DMS153 treated with DMSO at 0.1 percent for 48 hours (cell line): ENCODE results near the gene C8G.

Source experiments
- DNase-seq: peaks from one replicate; lab custom pipeline; 2025; ENCODE audit not compliant: unreplicated experiment; lab: John Stamatoyannopoulos, UW

C8G gene

DNA sequence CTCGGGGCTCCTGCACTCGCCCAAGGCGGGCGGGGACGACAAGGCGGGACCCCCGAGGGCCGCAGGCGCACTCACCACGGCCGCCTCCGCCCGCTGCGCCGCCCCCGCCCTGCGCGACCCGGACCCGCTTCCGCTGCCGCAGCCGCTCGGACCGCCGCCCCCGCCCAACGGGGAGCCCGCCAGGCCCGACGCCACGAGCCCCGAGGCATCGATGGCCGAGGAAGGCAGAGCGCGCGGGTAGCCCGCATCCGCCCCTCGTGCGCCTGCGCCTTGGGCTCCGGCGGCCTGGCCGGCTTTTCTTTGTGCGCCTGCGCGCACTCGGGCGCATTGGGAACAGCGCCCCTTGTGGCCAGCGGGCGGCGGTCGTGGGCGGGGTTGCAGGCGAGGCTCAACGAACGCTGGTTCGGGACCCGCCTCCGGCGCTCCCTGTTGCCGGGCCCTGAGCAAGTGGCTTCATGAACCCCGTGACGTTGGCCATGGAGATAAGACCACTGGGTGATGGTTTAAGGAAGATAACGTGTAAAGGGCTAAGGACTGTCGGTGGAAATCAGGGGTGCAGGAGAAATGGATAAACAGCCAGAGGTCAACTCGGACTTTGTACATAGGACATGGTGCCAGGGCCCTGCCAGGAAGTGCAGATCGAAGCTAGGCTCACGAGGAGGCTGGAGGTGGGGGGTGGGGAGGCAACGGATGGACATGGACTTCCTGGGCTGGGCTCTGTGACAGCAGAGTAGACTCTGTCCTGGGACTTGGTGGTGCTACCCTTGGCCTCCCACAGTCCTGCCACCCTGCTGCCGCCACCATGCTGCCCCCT is at the start of gene C8G, which contains the start of gene FBXW5:
Gene C8G, plus strand, starts transcription at position 725 of the 814 bp plus-strand sequence. Its CDS starts 78 bp downstream, at position 803.
Gene FBXW5, minus strand, starts transcription at position 220 of the 814 bp plus-strand sequence. CDS start 655 bp downstream, outside the sequence.
- peak; percentile 89 for DNase-seq

- no peak for DNase-seq
These were observed 49.0 kb upstream of the C8G start for GRCh38 chr9:136896027-136896426.

GRCh38 chr9:136898483-136899100 is 46.5 kb upstream of the C8G start:
- DNase-seq, result no peak

DNA sequence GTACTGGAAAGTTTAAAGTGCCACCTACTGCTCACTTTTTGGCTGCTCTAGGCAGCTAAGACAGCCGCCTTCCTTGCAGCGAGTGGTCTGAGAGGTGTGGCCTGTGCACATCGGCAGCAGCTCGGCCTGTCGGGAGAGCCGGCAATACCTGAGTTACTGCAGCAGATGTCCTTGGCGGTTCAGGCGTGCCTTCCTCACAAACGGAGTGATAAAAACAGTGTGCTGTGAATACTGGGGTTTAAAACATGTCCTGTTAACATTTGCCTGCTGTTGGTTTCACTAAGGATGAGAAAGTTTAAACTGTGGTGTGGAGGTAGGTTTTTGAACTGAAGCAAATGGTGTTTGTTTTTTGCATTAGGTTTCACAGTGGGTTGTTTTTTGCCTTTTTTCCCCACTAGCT is 45.8 kb upstream of the C8G start:
- no peak for DNase-seq

DNA sequence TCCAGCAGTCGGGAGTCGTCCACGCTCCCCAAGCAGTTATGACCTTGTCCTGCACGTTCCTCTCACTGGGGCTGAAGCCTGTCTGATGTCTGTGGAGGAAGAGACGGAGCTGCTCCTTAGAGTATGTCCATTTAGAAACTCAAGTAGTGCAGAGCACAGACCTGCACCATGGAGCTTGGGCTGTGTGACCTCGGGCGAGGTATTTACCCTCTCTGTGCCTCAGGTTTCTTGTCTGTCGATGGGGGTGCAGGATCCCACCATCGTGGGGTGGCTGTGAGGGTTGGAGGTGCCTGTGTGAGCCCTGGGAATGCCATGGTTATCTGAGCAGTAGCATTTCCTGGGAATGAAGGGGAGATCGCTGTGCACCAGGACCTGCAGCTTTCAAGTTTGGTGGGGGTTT is 44.5 kb upstream of the C8G start:
- no peak for DNase-seq

DNA sequence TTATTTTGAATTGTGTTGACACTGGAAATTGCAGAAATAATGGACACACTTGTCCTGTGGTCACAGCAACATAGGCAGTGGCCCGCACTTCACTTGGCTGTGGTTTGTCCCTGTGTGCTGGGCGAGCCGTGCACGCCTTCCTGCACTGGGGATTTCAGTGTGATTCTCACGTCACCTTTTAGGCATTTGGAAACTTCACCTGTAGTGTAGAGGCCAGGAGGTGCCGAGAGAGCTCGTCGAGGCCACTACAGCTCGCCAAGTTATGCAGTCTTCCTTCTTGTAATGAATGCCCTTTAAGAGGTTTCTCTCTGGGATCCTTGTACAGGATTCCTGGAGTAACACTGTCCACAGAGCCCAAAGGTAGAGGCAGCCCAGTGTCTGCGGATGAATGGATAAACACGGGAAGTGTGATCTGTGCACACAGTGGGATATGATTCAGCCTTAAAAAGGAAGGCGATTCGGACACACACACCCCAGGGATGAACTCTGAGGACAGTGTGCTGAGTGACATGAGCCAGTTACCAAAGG is 44.0 kb upstream of the C8G start:
- DNase-seq, result no peak

GRCh38 chr9:136901516-136902258 is 43.4 kb upstream of the C8G start:
- DNase-seq, result no peak

DNA sequence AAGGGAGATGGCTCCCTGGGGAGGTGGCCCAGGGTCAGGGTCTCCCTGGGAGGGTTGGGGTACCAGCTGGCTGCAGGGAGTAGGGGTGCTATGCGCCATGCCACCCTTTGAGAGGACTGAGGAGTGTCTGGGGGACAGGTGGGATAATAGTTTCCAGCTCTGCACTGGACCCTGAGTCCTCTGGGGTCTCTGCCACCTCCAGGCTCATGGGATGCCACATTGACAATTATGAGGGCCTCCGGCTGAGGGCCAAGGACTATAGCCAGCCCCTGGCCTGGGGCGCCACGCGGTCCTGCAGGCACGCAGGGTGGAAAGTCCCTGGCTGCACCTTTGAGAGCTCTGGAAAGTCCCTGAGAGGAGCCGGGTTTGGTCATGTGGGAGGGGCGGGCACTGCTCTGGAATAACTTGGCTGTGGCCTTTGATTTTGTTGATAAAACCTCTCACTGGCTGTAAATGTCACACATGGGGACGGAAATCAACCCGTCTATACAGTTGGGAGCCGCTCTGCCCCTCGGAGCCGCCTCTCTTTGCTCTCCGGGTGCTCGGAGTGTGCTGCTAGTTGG is 42.7 kb upstream of the C8G start:
- DNase-seq, result no peak

DNA sequence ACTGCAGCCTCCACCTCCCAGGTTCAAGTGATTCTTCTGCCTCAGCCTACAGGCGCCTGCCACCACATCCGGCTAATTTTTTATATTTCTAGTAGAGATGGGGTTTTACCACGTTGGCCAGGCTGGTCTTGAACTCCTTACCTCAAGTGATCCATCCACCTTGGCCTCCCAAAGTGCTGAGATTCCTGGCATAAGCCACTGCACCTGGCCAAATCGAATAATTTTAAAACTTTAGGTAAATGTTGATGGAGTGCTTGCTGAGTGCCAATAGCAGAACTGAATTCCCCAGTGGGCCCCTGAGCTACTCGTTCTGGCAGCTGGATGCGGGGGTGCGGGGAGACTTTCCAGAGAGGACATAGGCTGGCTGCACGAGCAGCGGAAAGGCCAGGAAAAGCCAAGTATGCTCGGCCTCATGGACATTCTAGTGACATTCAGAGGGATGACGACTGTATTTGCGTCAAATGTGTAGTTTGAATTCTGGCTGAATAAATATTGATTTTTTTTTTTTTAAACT is 41.9 kb upstream of the C8G start:
- no peak for DNase-seq

DNA sequence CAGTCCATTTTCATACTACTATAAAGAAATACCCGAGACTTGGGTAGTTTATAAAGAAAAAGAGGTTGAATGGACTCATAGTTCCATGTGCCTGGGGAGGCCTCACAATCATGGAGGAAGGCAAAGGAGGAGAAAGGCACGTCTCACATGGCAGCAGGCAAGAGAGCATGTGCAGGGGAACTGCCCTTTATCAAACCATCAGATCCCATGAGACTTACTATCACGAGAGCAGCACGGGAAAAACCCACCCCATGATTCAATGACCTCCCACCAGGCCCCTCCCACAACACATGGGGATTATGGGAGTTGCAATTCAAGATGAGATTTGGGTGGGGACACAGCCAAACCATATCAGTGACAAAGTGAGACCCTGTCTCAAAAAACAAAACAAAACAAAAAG is 38.8 kb upstream of the C8G start:
- DNase-seq, result no peak

DNA sequence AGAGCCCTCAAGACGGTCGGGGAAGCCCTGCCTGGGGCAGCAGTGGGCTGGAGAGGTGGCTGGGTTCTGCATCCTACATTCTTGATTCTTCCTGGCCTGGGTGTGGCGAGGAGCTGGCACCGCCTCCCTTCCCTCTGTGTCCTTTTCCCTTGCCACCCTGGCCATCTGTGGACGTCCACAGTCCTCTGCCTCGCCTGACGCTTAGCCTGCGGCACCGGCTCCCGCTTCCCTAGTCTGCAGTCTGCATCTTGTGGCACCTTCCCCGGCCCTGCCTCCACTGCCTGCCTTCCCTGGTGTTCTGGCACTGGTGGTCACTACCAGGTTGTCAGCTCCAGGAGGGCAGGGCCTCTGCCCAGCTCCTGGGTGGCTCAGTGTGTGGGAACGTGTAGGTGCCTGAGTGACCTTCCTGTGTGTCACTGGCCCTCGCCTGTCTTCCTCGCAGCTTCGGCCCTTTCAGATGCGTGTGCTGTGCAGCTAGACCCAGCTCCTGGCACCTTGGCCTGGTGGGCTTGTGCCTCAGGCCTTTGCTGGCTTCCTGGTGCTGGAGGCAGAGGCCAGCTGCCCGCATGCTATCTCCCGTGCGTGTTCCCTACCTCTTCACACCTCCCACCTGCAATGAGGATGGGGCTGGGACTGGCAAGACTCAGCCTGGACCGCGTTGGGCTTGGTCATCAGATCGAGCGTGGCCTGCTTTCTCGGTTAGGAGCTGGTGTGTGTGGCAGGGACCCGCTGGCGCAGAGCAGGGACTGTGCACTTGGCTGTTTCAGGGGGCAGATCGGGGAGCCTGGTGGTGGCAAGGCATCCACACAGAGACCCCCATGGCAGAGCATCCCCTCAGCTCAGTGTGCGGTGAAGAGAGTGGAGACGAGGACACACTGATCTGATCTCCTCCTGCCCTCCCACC is 37.8 kb upstream of the C8G start:
- no peak for DNase-seq

DNA sequence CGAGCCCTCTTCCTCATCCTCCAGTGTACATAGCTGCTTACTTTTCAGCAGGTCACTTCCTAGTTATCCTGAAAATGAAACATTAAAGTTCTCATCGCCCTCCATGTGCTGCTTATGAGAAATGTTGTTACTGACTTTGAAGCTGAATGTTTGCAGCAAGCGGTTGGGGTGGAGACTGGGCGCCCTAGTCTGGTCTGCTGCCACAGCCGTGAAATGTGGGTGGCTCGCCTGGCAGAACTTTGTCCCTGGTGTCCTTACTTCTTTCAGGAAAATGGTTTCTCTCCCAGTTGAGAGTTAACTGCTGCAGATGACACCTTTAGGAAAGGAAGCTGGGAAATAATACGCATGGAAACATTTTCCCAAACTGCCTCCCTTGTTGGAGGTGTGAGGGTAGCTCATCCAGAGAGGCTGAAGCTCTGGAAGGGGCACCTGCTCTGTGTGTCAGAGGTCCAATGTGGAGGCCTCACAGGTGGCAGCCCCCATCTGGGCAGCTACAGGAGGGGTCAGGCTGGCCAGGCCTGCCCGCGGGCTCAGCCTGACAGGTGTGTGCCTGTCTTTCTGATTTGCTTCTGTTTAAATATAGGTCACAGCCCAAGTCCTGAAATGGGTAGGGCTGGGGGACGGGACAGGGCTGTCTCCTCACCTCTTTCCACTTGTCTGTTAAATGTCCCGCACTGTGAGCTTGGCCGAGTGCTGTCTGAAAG is 34.7 kb upstream of the C8G start:
- DNase-seq, result no peak

DNA sequence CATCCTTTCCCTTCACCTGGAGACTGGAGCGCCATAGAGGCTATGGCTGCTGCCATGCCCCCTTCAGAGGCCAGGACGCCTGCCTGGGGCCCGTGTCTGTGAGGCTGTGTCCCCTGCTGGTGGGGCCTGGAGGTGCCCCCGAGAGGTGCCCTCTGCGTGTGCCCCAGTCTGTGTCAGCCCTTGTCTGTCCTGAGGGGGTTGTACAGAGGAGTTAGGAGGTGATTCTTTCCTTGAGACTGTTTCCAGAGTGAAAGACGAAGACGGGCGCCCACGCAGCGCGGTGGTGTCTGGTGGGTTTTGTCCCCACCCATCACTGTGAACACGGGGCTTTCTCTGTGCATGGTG is 34.2 kb upstream of the C8G start:
- DNase-seq, result no peak

DNA sequence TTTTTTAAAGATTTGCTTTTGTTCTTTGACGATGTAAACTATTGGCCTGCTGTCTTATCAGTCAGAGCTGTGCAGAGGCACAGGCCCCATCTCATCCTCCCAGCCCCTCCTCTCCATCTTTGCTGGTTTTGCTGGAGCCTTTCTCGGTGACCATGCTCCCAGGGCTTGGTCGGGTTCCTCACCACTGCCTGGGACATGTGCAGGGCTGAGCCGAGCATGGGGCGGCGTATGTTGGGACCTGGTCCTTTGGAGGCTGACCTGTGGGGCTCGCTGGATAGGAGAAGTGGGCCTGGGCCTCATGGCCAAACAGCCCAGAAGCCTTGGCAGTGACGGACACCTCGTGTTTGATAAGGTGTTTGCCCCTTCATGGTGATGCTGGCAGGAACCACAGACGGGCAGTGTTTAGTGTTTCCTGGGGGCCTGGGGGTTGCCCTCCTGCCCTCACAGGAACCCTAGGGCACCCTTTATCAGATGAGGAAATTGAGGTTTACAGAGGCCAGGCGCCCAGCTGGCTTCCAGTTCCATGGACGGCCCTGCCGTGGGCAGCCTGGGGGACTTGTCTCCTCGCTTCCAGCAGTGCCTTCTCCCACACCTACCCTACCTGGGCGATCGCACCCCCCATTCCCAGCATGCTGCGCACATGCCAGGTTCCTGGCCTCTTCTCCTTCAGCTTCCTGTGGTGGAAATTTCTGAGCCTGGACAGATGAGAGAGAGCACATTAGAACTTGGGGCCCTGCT is 31.2 kb upstream of the C8G start:
- DNase-seq, result no peak

DNA sequence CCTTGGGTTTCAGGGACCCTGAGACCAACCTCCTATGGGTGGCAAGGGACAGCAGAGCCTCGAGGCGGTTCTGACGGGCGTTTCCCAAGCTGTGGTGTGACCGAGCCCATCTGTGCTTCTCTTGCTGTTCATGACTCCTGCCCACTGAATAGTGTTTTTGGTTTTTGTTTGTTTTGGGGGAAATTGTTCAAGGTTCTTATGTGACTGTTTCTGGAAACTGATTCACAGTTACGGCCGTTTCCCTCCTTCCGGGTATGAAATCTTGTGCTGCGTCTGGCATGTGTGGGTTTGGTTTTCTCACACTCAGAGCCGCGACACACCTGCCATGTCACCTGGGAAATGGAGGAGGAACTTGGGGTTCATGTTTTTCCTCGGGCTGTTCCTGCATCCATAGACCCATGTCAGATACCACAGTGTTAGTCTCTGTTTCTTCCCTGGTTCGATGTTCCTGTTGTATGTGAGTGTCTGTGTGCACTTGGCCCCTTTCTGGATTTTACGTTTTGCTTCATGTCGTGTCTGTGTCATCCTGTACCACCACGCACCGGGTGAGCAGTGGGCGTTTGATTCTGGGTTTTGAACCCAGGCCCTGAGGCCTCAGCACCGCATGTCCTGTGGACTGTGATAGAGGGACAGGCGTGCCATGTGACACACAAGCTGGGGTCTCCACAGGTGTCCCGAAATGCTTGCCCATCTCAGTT is 29.3 kb upstream of the C8G start:
- no peak for DNase-seq

DNA sequence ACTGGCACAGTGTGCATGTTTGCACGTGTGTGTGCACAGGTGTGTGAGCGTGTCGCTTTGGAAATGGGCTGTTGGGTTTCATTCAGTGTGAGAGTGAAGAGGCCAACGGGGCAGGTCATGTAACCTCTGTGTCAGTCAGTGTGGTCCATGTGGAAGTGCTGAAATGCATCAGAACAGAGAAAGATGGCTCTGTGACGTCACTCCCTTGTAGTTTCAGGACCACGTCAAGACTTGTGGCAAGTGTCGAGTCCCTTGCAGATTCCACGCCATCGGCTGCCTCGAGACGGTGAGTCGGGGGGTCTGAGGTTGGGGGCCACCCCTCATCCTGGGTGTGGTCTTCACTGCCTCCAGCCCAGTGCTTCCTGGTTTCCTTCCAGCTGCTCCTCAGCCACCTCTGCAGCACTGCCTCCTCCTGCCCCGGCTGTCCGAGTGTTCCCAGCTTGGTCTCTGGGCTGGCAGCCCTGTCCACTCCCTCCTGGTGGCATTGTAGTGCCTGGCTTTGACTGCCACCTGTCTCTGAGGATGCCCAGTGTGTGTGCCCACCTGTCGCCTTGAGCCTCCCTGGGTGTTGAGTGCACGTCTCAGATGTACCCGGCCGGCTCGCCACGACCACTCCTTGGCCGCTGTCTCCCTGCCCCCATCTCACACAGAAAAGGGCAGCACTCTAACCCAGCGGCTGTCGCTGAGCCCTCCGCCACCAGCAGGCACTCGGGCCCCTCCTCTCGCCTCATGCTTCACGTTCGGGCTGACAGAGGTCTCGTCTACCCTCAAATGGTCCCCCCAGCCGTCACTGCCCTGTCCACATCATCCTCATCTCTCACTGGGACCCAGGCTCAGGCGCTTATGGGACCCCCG is 28.5 kb upstream of the C8G start:
- no peak for DNase-seq

GRCh38 chr9:136917902-136918301 is 27.1 kb upstream of the C8G start:
- DNase-seq, result no peak
